Measurements from ENCODE around the gene NTNG1.

The NTNG1 gene

DNA sequence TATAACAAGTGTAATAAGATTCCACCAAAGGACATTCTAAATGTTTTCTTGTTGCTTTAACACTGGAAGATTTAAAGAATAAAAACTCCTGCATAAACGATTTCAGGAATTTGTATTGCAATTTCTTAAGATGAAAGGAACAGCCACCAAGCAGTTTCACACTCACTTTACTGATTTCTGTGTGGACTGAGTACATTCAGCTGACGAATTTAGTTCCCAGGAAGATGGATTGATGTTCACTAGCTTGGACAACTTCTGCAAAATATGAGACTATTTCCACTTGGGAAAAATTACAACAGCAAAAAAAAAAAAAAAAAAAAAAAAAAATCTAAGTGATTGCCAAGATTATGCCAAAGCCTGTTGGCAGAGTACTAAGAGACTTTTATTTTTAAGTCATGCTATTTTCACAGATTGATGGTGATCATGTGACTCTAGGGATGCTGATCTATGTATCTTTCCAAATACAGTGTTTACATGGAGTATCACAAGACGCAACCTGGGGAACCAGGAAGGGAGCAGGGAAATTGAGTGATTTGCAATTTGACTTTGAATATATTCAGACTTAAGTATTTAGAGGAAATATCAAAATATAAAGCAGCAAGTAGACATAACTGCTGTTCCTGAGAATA lies 341.0 kb downstream of the NTNG1 start:
- Histone ChIP-seq H3K4me1 (ENCODE audit: control insufficient read depth, insufficient read depth, low read length) (no peaks in the 10 kb centered on the region), H3K27me3 (ENCODE audit: control insufficient read depth, insufficient read depth, low read length) (no peaks in the 10 kb centered on the region), H3K9me3 (ENCODE audit: control insufficient read depth, low read length) (no peaks in the 10 kb centered on the region), H3K36me3 (ENCODE audit: control insufficient read depth, insufficient read depth, low read length) (no peaks in the 10 kb centered on the region), H3K4me3 (ENCODE audit: low read length) (no peak overlapping the region), H3K9ac (ENCODE audit: low read length) (no peak overlapping the region)

DNA sequence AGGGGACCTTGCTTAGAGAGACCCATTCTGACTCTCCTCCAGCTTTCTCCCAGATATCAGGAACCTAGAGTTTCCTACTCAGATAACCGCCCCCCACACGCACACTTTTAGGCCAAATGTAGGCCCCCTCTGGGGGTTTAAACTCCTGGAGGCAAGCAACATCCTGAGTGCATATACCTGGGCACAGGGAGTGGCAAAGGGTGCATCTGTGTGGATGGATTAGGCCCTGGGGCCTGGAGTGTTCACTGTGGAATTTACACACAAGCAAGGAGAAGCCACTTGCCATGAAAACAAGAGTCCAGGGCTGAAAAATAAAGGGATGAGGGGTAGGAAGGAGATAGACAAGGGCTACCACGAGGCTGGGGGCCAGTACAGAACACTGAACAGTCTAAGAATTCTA lies 343.1 kb downstream of the NTNG1 start:
- Histone ChIP-seq H3K27me3 (ENCODE audit: control insufficient read depth, insufficient read depth, low read length) (no peaks in the 10 kb centered on the region), H3K4me1 (ENCODE audit: control insufficient read depth, insufficient read depth, low read length) (no peaks in the 10 kb centered on the region), H3K9ac (ENCODE audit: low read length) (no peak overlapping the region), H3K4me3 (ENCODE audit: low read length) (no peak overlapping the region), H3K36me3 (ENCODE audit: control insufficient read depth, insufficient read depth, low read length) (no peaks in the 10 kb centered on the region), H3K9me3 (ENCODE audit: control insufficient read depth, low read length) (no peaks in the 10 kb centered on the region)

DNA sequence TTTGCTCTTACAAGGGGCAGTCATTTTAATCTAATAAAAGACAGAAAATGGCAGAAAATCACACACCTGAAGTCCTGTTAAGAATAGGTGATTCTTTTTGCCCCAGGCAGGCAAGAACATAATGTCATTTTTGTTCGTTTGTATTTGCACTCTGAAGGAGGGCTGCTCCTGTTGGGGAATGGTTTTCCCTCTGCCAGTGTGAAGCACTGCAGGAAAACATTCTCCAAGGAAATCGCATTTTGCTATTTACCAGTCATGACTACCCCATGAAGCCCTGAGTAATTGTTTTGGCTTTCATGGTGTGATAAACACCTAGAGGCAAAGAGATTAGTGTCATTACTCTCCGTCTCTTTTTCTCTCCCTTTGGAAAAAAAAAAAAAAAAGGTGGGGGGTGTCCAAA lies 345.5 kb downstream of the NTNG1 start:
- H3K4me1 ChIP-seq (ENCODE audit: control insufficient read depth, insufficient read depth, low read length): no peaks in the 10 kb centered on the region
- no peak overlapping the region for H3K4me3 ChIP-seq (ENCODE audit: low read length)
- no peaks in the 10 kb centered on the region for H3K36me3 ChIP-seq (ENCODE audit: control insufficient read depth, insufficient read depth, low read length)
- H3K9ac ChIP-seq (ENCODE audit: low read length): no peak overlapping the region
- H3K9me3 ChIP-seq (ENCODE audit: control insufficient read depth, low read length): no peaks in the 10 kb centered on the region
- H3K27me3 ChIP-seq (ENCODE audit: control insufficient read depth, insufficient read depth, low read length): no peaks in the 10 kb centered on the region

DNA sequence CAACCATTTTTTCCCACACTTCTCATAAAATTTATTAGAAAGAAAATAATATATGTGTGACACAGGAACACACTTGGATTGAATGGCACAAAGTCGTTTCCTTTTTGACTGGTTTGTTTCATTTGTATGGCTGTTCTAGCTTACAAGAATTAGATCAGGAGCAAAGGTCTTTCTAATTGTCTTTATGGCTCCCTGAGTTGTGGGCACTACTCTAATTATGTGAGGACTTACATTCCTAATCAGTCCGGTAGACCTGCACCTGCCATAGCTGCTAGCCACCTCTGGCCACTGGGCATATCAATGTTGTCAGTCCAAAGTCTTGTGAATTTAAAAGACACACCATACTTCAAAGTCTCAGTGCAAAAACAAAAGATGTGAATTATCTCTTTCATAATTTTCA lies 346.7 kb downstream of the NTNG1 start:
- H3K27me3 ChIP-seq (ENCODE audit: control insufficient read depth, insufficient read depth, low read length): no peaks in the 10 kb centered on the region
- H3K9me3 ChIP-seq (ENCODE audit: control insufficient read depth, low read length): no peaks in the 10 kb centered on the region
- H3K4me1 ChIP-seq (ENCODE audit: control insufficient read depth, insufficient read depth, low read length): no peaks in the 10 kb centered on the region
- no peaks in the 10 kb centered on the region for H3K36me3 ChIP-seq (ENCODE audit: control insufficient read depth, insufficient read depth, low read length)
- H3K9ac ChIP-seq (ENCODE audit: low read length): no peak overlapping the region
- no peak overlapping the region for H3K4me3 ChIP-seq (ENCODE audit: low read length)

GRCh38 chr1:107491582-107491981 lies 350.7 kb downstream of the NTNG1 start:
- Histone ChIP-seq H3K4me3 (ENCODE audit: low read length) (no peak overlapping the region), H3K4me1 (ENCODE audit: control insufficient read depth, insufficient read depth, low read length) (no peaks in the 10 kb centered on the region), H3K9ac (ENCODE audit: low read length) (no peak overlapping the region), H3K36me3 (ENCODE audit: control insufficient read depth, insufficient read depth, low read length) (no peaks in the 10 kb centered on the region), H3K27me3 (ENCODE audit: control insufficient read depth, insufficient read depth, low read length) (no peaks in the 10 kb centered on the region), H3K9me3 (ENCODE audit: control insufficient read depth, low read length) (no peaks in the 10 kb centered on the region)

- Histone ChIP-seq H3K36me3 (ENCODE audit: control insufficient read depth, insufficient read depth, low read length) (no peaks in the 10 kb centered on the region), H3K27me3 (ENCODE audit: control insufficient read depth, insufficient read depth, low read length) (no peaks in the 10 kb centered on the region), H3K9me3 (ENCODE audit: control insufficient read depth, low read length) (no peaks in the 10 kb centered on the region), H3K4me1 (ENCODE audit: control insufficient read depth, insufficient read depth, low read length) (no peaks in the 10 kb centered on the region), H3K4me3 (ENCODE audit: low read length) (no peak overlapping the region), H3K9ac (ENCODE audit: low read length) (no peak overlapping the region)
Measured at GRCh38 chr1:107493111-107493716, 352.4 kb downstream of the NTNG1 start.

DNA sequence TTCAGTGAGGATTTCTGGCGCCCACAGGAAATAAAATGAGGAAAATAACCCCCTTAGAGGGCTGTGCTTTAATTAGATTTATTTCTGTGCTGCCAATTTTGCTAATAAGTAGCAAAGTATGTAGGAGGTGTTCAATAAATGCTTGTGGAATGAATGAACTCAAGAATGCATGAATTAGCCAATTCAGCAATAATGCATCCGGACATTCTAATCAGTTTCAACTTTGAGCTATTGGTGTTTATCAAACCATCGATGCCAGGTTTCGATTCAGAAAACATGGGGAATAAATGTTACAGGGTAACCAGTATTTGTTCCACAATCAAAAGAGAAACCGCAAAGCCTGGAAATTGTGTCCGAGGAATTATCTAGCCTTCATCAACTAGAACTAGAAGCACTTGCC lies 353.2 kb downstream of the NTNG1 start:
- Histone ChIP-seq H3K36me3 (ENCODE audit: control insufficient read depth, insufficient read depth, low read length) (no peaks in the 10 kb centered on the region), H3K4me1 (ENCODE audit: control insufficient read depth, insufficient read depth, low read length) (no peaks in the 10 kb centered on the region), H3K9me3 (ENCODE audit: control insufficient read depth, low read length) (no peaks in the 10 kb centered on the region), H3K27me3 (ENCODE audit: control insufficient read depth, insufficient read depth, low read length) (no peaks in the 10 kb centered on the region), H3K9ac (ENCODE audit: low read length) (no peak overlapping the region), H3K4me3 (ENCODE audit: low read length) (no peak overlapping the region)

- Histone ChIP-seq H3K27me3 (ENCODE audit: control insufficient read depth, insufficient read depth, low read length) (no peaks in the 10 kb centered on the region), H3K9ac (ENCODE audit: low read length) (no peak overlapping the region), H3K4me1 (ENCODE audit: control insufficient read depth, insufficient read depth, low read length) (no peaks in the 10 kb centered on the region), H3K36me3 (ENCODE audit: control insufficient read depth, insufficient read depth, low read length) (no peaks in the 10 kb centered on the region), H3K4me3 (ENCODE audit: low read length) (no peak overlapping the region), H3K9me3 (ENCODE audit: control insufficient read depth, low read length) (no peaks in the 10 kb centered on the region)
Measured at GRCh38 chr1:107496002-107496401, 355.2 kb downstream of the NTNG1 start.

DNA sequence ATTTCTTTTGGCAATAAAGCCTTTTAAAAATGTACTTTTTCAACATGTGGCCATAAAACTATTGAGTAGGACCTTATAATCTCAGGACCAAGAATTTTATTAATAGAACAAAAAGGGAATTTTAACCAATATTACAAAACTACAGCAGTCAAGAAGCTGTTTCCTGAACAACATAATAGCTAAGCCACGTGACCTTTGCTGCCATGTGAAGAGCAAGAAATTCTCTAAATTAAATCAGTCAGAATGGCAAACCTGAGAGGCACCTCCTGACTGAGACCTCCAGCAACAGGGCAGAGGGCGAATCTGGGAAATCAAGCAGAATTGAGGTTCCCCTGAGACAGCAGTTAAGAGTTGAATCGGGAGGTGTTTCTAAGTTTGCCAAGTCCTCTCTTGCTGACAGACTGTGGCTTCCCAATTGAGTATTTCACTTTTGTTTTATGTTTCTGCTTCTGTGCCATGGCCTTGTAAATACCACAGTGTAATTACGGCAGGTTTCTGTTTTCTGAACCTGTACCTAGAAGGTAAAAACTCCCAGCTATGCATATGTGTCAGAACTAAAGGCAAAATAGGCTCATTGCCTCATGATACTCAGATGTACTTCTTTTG lies 358.4 kb downstream of the NTNG1 start:
- Histone ChIP-seq H3K36me3 (ENCODE audit: control insufficient read depth, insufficient read depth, low read length) (no peaks in the 10 kb centered on the region), H3K9ac (ENCODE audit: low read length) (no peak overlapping the region), H3K4me1 (ENCODE audit: control insufficient read depth, insufficient read depth, low read length) (no peaks in the 10 kb centered on the region), H3K4me3 (ENCODE audit: low read length) (no peak overlapping the region), H3K9me3 (ENCODE audit: control insufficient read depth, low read length) (no peaks in the 10 kb centered on the region), H3K27me3 (ENCODE audit: control insufficient read depth, insufficient read depth, low read length) (no peaks in the 10 kb centered on the region)

GRCh38 chr1:107501081-107501605 lies 360.3 kb downstream of the NTNG1 start:
- Histone ChIP-seq H3K4me3 (ENCODE audit: low read length) (no peak overlapping the region), H3K27me3 (ENCODE audit: control insufficient read depth, insufficient read depth, low read length) (no peaks in the 10 kb centered on the region)

GRCh38 chr1:107510347-107510746 lies 369.5 kb downstream of the NTNG1 start:
- Histone ChIP-seq H3K9me3 (ENCODE audit: control insufficient read depth, low read length) (no peaks in the 10 kb centered on the region), H3K9ac (ENCODE audit: low read length) (no peak overlapping the region), H3K27me3 (ENCODE audit: control insufficient read depth, insufficient read depth, low read length) (no peaks in the 10 kb centered on the region), H3K4me1 (ENCODE audit: control insufficient read depth, insufficient read depth, low read length) (no peaks in the 10 kb centered on the region), H3K4me3 (ENCODE audit: low read length) (no peak overlapping the region), H3K36me3 (ENCODE audit: control insufficient read depth, insufficient read depth, low read length) (no peaks in the 10 kb centered on the region)

More at GRCh38 chr1:107501081-107501605, 360.3 kb downstream of the NTNG1 start:
- no peak overlapping the region for H3K9ac ChIP-seq (ENCODE audit: low read length)
- H3K9me3 ChIP-seq (ENCODE audit: control insufficient read depth, low read length): no peaks in the 10 kb centered on the region
- H3K36me3 ChIP-seq (ENCODE audit: control insufficient read depth, insufficient read depth, low read length): no peaks in the 10 kb centered on the region
- H3K4me1 ChIP-seq (ENCODE audit: control insufficient read depth, insufficient read depth, low read length): no peaks in the 10 kb centered on the region

DNA sequence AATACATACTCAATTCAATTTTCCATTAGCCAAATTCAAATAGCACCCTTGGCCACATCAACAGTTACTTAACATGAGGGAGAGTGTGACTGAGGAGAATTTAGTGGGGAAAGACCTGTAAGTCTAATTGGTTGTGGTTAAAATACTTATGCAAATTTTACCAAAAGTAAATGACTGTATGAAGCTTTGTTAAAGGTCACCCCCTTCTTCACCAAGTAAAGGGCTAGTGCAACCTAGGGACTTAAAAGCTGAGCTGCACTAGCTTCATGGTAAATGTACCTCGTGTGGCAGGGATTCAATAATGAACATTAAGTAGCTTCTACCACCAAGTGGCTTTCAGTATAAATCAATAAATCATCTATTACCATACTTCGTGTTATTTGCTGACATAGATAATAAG lies 372.0 kb downstream of the NTNG1 start:
- no peaks in the 10 kb centered on the region for H3K4me1 ChIP-seq (ENCODE audit: control insufficient read depth, insufficient read depth, low read length)
- H3K27me3 ChIP-seq (ENCODE audit: control insufficient read depth, insufficient read depth, low read length): no peaks in the 10 kb centered on the region
- H3K4me3 ChIP-seq (ENCODE audit: low read length): no peak overlapping the region
- no peak overlapping the region for H3K9ac ChIP-seq (ENCODE audit: low read length)
- H3K36me3 ChIP-seq (ENCODE audit: control insufficient read depth, insufficient read depth, low read length): no peaks in the 10 kb centered on the region
- no peaks in the 10 kb centered on the region for H3K9me3 ChIP-seq (ENCODE audit: control insufficient read depth, low read length)

Data from mucosa of stomach (tissue), 1 donor.